HepG2 (cell line): ENCODE data around the gene FUCA2. TPM values are rescaled to one million over a fixed set of nuclear protein-coding genes. Genes with fewer than 3 reads are reported as not detected.

Experiments used
- BCLAF1 ChIP-seq: fragments of 450-650 bp; IDR thresholded peaks from 2 replicates; pipeline ENCODE4 v1.6.1; 2017; ENCODE audit warnings: mild to moderate bottlenecking
- CTCF ChIP-seq: sonication (generic); formaldehyde crosslinking; IDR thresholded peaks from 2 replicates; pipeline ENCODE4 v1.5.0; 2020; ENCODE audit warnings: mild to moderate bottlenecking, missing genetic modification reagents, moderate library complexity
- ELF3 ChIP-seq: IDR thresholded peaks from 2 replicates; pipeline ENCODE4 v1.6.1; 2016; ENCODE audit warnings: missing genetic modification reagents, missing compliant biosample characterization
- HMGXB4 ChIP-seq, 2 experiments: sonication (generic) in 1 of 2; formaldehyde crosslinking in 1 of 2; IDR thresholded peaks; 2 replicates each; pipeline versions ENCODE4 v1.4.0 to v1.6.1; 2018 to 2020; ENCODE audit warnings: missing genetic modification reagents in 2 of 2, borderline replicate concordance in 1 of 2, low read depth in 1 of 2, mild to moderate bottlenecking in 1 of 2, missing biosample characterization in 1 of 2
- MIER2 ChIP-seq: IDR thresholded peaks from 2 replicates; pipeline ENCODE4 v1.6.1; 2016; ENCODE audit warnings: missing biosample characterization, missing genetic modification reagents
- PREB ChIP-seq: sonication (generic); formaldehyde crosslinking; IDR thresholded peaks from 2 replicates; pipeline ENCODE4 v1.4.0; 2020; ENCODE audit warnings: missing genetic modification reagents
- RAD21 ChIP-seq: fragments of 450-650 bp; formaldehyde crosslinking; IDR thresholded peaks from 2 replicates; pipeline ENCODE4 v1.5.0; 2020; ENCODE audit warnings: mild to moderate bottlenecking
- STAG1 ChIP-seq: sonication (generic); formaldehyde crosslinking; IDR thresholded peaks from 2 replicates; pipeline ENCODE4 v1.4.0; 2020; ENCODE audit warnings: missing genetic modification reagents
- ZNF574 ChIP-seq: sonication (generic); formaldehyde crosslinking; IDR thresholded peaks from 2 replicates; pipeline ENCODE4 v1.4.0; 2020; ENCODE audit warnings: missing genetic modification reagents
- ZNF724P ChIP-seq: sonication (generic); formaldehyde crosslinking; IDR thresholded peaks from 2 replicates; pipeline ENCODE4 v1.8.0; 2022; ENCODE audit warnings: missing genetic modification reagents, borderline replicate concordance
- polyA plus RNA-seq, 8 experiments: library from polyadenylated mRNA; depleted of rRNA in 3 of 8; stranded (reverse) in 7 of 8; unstranded in 1 of 8; fragments of >200 nt; fragmentation: Illumina TruSeq in 4 of 8; extraction: Trizol in 4 of 8; gene quantifications; 2 replicates each; pipeline versions ENCODE4 v1.2.1 to v1.2.3, GENCODE V29; 2011 to 2016; ENCODE audit warnings: low read depth in 4 of 8, missing spikeins in 1 of 8, mixed read lengths in 1 of 8; ENCODE audit not compliant: insufficient read depth in 1 of 8
- total RNA-seq, 5 experiments: library from RNA; depleted of rRNA; stranded (reverse); fragments of >200 nt; fragmentation: Illumina TruSeq; extraction: Trizol; gene quantifications; 2 replicates each; pipeline ENCODE4 v1.2.3, GENCODE V29; 2016; ENCODE audit warnings: low read depth in 1 of 5
- TF ChIP-seq, protein P1 (sequence below): sonication (generic); formaldehyde crosslinking; IDR thresholded peaks from 2 replicates; pipeline ENCODE4 v1.8.1; 2023; ENCODE audit warnings: missing genetic modification reagents, inconsistent platforms, borderline replicate concordance
- TF ChIP-seq, protein P2 (sequence below): IDR thresholded peaks from 2 replicates; pipeline ENCODE4 v1.6.1; 2016; ENCODE audit warnings: low read depth
- TF ChIP-seq, protein P3 (sequence below): sonication (generic); formaldehyde crosslinking; IDR thresholded peaks from 2 replicates; pipeline ENCODE4 v1.5.1; 2020; ENCODE audit warnings: missing genetic modification reagents, mild to moderate bottlenecking, borderline replicate concordance

Gene FUCA2
- total and polyA plus RNA-seq, 2 of the 13 experiments (the other 11 are each of a cell fraction or from before 2014, with no cell fraction given) = 87.4 to 144 TPM

DNA sequence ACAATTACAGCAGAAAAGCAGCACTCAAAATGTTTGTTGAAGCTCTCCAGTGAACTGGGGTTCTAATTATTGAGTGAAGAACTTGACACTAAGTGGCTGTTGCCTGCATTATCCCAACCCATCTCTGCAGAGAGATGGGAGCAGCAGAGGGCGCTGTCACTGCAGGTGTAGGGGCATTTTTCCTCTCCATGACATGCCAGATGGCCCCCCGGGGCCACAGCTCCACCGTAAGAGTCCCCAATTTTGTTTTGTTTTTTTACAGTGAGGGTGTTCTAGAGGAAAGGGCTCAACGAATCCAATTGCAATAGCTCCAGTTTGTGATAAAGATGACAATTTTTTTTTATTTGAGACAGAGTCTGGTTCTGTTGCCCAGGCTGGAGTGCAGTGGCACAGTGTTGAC lies 1.9 kb upstream of the FUCA2 start (continued):
- TF ChIP-seq, protein P1, sequence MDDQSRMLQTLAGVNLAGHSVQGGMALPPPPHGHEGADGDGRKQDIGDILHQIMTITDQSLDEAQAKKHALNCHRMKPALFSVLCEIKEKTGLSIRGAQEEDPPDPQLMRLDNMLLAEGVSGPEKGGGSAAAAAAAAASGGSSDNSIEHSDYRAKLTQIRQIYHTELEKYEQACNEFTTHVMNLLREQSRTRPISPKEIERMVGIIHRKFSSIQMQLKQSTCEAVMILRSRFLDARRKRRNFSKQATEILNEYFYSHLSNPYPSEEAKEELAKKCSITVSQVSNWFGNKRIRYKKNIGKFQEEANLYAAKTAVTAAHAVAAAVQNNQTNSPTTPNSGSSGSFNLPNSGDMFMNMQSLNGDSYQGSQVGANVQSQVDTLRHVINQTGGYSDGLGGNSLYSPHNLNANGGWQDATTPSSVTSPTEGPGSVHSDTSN (CRISPR knock-in tag) = no peak
- TF ChIP-seq ZNF724P (CRISPR knock-in tag) (no peak), MIER2 (CRISPR knock-in tag) (no peak), STAG1 (CRISPR knock-in tag) (peak; percentile 73), ELF3 (peak; percentile 28; the same call in 1 of the 2 replicates), PREB (CRISPR knock-in tag) (no peak), RAD21 (CRISPR knock-in tag) (peak; percentile 70; the same call in 1 of the 2 replicates), HMGXB4 (CRISPR knock-in tag; IDR thresholded peaks at IDR 0.05; ENCODE audit: borderline replicate concordance in 1 of 2, low read depth in 1 of 2) (peak in 1 of 2 experiments; percentile 52; a peak in 1 of 4 replicates), BCLAF1 (no peak), CTCF (CRISPR knock-in tag) (peak; percentile 74), ZNF574 (0 out of 2 replicates have a peak, but pooled peaks have one; percentile 19)
- TF ChIP-seq, protein P2, sequence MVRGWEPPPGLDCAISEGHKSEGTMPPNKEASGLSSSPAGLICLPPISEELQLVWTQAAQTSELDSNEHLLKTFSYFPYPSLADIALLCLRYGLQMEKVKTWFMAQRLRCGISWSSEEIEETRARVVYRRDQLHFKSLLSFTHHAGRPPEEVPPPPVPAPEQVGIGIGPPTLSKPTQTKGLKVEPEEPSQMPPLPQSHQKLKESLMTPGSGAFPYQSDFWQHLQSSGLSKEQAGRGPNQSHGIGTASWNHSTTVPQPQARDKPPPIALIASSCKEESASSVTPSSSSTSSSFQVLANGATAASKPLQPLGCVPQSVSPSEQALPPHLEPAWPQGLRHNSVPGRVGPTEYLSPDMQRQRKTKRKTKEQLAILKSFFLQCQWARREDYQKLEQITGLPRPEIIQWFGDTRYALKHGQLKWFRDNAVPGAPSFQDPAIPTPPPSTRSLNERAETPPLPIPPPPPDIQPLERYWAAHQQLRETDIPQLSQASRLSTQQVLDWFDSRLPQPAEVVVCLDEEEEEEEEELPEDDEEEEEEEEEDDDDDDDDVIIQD (CRISPR knock-in tag) = peak; percentile 21; the same call in 1 of the 2 replicates
- TF ChIP-seq, protein P3, sequence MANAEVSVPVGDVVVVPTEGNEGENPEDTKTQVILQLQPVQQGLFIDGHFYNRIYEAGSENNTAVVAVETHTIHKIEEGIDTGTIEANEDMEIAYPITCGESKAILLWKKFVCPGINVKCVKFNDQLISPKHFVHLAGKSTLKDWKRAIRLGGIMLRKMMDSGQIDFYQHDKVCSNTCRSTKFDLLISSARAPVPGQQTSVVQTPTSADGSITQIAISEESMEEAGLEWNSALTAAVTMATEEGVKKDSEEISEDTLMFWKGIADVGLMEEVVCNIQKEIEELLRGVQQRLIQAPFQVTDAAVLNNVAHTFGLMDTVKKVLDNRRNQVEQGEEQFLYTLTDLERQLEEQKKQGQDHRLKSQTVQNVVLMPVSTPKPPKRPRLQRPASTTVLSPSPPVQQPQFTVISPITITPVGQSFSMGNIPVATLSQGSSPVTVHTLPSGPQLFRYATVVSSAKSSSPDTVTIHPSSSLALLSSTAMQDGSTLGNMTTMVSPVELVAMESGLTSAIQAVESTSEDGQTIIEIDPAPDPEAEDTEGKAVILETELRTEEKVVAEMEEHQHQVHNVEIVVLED (CRISPR knock-in tag) = no peak
